SH-SY5Y (cell line): ENCODE measurements around the gene ELK3.

Experiments used
- GATA2 ChIP-seq: IDR thresholded peaks from 2 replicates; pipeline ENCODE4 v1.6.1; 2011; ENCODE audit warnings: mild to moderate bottlenecking, low read depth, low read length
- GATA3 ChIP-seq: IDR thresholded peaks from 2 replicates; pipeline ENCODE4 v1.6.1; 2011; ENCODE audit warnings: low read depth, mild to moderate bottlenecking, low read length, moderate library complexity

GRCh38 chr12:96297504-96297903 lies 103.3 kb downstream of the ELK3 start:
- no peak for TF ChIP-seq GATA2
- TF ChIP-seq GATA3: no peak
